ENCODE results near the gene EXOSC5. TPM values are rescaled to one million over a fixed set of nuclear protein-coding genes. Genes with fewer than 3 reads are reported as not detected.

The EXOSC5 gene
- total and polyA plus RNA-seq, 2 of the 13 experiments (the other 11 are each of a cell fraction or from before 2014, with no cell fraction given): 24.1 to 26.5 TPM

GRCh38 chr19:41397086-41398049 is at the start of gene EXOSC5, which contains the start of gene BCKDHA (continued):
- TF ChIP-seq KLF15 (CRISPR knock-in tag; IDR thresholded peaks at IDR 0.05; ENCODE audit: borderline replicate concordance): no peak
- TF ChIP-seq SMYD3 (CRISPR knock-in tag; IDR thresholded peaks at IDR 0.05): no peak
- 0 out of 2 replicates have a peak, but pooled peaks have one; percentile 56 for TF ChIP-seq ZNF367 (CRISPR knock-in tag; IDR thresholded peaks at IDR 0.05; ENCODE audit: borderline replicate concordance)
- no peak for TF ChIP-seq PRMT3 (CRISPR knock-in tag; IDR thresholded peaks at IDR 0.05; ENCODE audit: borderline replicate concordance, low read depth)
- no peak for TF ChIP-seq PHB2 (IDR thresholded peaks at IDR 0.05; ENCODE audit: partially characterized antibody)
- TF ChIP-seq ZNF816 (CRISPR knock-in tag; IDR thresholded peaks at IDR 0.05; ENCODE audit: borderline replicate concordance): no peak
- TF ChIP-seq PRPF4 (IDR thresholded peaks at IDR 0.05; ENCODE audit: low read depth, low read length, poor library complexity, severe bottlenecking): no peak
- no peak for TF ChIP-seq CEBPB (IDR thresholded peaks at IDR 0.05; ENCODE audit: borderline replicate concordance, low read depth, low read length)
- 0 out of 2 replicates have a peak, but pooled peaks have one; percentile 14 for TF ChIP-seq ZNF747 (CRISPR knock-in tag; IDR thresholded peaks at IDR 0.05; ENCODE audit: borderline replicate concordance)
- peak; percentile 68; the same call in 1 of the 2 replicates for TF ChIP-seq KLF12 (CRISPR knock-in tag; IDR thresholded peaks at IDR 0.05; ENCODE audit: borderline replicate concordance)
- TF ChIP-seq, protein P1, sequence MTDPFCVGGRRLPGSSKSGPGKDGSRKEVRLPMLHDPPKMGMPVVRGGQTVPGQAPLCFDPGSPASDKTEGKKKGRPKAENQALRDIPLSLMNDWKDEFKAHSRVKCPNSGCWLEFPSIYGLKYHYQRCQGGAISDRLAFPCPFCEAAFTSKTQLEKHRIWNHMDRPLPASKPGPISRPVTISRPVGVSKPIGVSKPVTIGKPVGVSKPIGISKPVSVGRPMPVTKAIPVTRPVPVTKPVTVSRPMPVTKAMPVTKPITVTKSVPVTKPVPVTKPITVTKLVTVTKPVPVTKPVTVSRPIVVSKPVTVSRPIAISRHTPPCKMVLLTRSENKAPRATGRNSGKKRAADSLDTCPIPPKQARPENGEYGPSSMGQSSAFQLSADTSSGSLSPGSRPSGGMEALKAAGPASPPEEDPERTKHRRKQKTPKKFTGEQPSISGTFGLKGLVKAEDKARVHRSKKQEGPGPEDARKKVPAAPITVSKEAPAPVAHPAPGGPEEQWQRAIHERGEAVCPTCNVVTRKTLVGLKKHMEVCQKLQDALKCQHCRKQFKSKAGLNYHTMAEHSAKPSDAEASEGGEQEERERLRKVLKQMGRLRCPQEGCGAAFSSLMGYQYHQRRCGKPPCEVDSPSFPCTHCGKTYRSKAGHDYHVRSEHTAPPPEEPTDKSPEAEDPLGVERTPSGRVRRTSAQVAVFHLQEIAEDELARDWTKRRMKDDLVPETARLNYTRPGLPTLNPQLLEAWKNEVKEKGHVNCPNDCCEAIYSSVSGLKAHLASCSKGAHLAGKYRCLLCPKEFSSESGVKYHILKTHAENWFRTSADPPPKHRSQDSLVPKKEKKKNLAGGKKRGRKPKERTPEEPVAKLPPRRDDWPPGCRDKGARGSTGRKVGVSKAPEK (CRISPR knock-in tag; IDR thresholded peaks at IDR 0.05; ENCODE audit: borderline replicate concordance): no peak
- no peak for TF ChIP-seq SNRNP70 (IDR thresholded peaks at IDR 0.05; ENCODE audit: low read depth, low read length)
- TF ChIP-seq, protein P2, sequence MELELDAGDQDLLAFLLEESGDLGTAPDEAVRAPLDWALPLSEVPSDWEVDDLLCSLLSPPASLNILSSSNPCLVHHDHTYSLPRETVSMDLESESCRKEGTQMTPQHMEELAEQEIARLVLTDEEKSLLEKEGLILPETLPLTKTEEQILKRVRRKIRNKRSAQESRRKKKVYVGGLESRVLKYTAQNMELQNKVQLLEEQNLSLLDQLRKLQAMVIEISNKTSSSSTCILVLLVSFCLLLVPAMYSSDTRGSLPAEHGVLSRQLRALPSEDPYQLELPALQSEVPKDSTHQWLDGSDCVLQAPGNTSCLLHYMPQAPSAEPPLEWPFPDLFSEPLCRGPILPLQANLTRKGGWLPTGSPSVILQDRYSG (CRISPR knock-in tag; IDR thresholded peaks at IDR 0.05): peak; percentile 75; the same call in 1 of the 2 replicates
- TF ChIP-seq SMARCE1 (IDR thresholded peaks at IDR 0.05; ENCODE audit: borderline replicate concordance): no peak
- TF ChIP-seq, protein P3, sequence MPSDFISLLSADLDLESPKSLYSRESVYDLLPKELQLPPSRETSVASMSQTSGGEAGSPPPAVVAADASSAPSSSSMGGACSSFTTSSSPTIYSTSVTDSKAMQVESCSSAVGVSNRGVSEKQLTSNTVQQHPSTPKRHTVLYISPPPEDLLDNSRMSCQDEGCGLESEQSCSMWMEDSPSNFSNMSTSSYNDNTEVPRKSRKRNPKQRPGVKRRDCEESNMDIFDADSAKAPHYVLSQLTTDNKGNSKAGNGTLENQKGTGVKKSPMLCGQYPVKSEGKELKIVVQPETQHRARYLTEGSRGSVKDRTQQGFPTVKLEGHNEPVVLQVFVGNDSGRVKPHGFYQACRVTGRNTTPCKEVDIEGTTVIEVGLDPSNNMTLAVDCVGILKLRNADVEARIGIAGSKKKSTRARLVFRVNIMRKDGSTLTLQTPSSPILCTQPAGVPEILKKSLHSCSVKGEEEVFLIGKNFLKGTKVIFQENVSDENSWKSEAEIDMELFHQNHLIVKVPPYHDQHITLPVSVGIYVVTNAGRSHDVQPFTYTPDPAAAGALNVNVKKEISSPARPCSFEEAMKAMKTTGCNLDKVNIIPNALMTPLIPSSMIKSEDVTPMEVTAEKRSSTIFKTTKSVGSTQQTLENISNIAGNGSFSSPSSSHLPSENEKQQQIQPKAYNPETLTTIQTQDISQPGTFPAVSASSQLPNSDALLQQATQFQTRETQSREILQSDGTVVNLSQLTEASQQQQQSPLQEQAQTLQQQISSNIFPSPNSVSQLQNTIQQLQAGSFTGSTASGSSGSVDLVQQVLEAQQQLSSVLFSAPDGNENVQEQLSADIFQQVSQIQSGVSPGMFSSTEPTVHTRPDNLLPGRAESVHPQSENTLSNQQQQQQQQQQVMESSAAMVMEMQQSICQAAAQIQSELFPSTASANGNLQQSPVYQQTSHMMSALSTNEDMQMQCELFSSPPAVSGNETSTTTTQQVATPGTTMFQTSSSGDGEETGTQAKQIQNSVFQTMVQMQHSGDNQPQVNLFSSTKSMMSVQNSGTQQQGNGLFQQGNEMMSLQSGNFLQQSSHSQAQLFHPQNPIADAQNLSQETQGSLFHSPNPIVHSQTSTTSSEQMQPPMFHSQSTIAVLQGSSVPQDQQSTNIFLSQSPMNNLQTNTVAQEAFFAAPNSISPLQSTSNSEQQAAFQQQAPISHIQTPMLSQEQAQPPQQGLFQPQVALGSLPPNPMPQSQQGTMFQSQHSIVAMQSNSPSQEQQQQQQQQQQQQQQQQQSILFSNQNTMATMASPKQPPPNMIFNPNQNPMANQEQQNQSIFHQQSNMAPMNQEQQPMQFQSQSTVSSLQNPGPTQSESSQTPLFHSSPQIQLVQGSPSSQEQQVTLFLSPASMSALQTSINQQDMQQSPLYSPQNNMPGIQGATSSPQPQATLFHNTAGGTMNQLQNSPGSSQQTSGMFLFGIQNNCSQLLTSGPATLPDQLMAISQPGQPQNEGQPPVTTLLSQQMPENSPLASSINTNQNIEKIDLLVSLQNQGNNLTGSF (CRISPR knock-in tag; IDR thresholded peaks at IDR 0.05): no peak
- TF ChIP-seq CHCHD3 (CRISPR knock-in tag; IDR thresholded peaks at IDR 0.05): no peak
- TF ChIP-seq ZBTB14 (CRISPR knock-in tag; IDR thresholded peaks at IDR 0.05): peak; percentile 67; the same call in 1 of the 2 replicates
